GM21515 (cell line): Measurements from ENCODE around the gene PDCL3.

ENCODE experiments used
- ATAC-seq: cut with Tn5 transposase; IDR thresholded peaks from one replicate; pipeline ENCODE4 v1.9.1; 2021; ENCODE audit not compliant: unreplicated experiment

Gene PDCL3

DNA sequence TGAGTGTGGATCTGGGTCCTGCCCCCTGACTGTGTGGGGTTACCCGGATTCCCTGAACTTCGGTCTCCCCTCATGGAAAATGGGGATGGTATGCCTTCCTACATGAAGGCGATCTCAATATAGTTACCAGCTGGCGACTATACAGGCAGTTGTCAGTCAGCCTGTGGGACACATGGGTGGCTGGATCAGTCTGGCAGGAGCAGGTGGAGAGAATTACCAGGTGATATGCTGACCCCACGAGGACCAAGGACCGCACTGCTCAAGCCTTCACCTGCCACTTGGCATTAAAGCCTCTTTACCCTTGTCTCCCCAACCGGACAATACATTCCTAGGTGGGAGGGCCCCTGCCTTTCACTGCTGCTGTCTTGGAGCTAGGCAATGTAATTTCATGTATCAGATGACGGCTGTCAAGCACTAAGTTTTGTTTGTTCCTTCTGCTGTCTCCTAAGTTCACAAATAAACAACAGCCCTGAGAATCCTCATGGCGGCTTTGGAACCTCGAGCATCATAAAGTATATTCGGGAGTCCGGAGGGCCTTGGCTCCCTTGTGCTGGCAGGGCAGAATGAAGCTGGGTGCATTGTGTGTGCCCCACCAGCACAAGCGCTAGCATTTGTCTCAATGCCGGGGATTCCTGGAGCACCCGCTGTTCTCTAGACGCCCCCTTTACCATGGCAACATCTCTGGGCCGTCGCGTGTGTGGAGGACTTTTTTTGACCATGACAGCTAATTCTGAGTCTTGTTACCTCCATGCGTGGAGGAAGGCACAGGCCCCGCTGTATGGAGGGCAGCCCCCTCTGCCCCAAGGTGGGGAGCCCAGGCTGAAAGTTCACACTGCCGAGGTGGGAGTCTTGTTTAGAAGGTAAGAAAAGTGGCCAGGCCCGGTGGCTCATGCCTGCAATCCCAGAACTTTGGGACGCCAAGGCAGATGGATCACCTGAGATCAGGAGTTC, 48.6 kb downstream of the PDCL3 start:
- ATAC-seq: no peak

DNA sequence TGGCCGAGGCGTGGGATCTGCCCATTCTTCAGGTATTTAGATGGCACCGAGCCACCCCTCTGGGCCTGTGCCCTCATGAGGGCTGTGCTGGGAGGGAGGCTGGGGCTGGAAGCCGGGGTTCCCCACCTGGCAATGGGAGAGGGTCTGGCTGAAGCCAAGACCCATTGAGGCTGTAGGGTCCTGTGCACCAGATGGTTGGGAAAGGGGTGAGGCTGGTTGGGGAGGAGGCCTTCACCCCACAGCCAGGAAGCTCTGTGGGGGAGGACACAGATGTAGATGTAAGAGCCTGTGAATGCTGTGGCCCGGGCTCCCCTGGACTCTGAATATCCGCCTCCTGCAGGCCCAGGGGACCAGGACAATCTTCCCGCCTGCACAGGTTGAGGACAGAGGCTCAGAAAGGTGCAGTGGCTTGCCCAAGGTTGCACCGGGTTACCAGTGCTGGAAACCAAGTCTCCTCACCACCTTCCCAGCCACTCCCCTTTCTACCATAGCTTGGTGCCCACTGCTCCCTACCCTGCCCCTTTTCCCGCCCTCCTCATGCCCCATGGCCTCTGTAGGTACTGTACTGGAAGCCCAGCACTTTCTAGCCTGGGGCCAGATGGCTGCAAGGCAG, 49.7 kb downstream of the PDCL3 start:
- no peak for ATAC-seq

DNA sequence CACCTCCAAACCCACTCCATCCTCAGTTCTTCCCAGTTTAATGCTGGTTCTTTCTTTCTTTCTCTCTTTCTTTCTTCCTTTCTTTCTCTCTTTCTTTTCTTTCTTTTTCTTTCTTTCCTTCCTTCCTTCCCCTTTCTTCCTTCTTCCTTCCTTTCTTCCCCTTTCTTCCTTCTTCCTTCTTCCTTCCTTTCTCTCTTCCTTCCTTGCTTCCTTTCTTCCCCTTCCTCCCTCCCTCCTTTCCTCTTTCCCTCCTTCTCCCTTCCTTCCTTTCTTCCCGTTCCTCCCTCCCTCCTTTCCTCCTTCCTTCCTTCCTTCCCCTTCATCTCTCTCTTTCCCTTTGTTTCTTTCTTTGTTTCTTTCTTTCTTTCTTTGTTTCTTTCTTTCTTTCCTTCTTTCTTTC, 50.9 kb downstream of the PDCL3 start:
- ATAC-seq: no peak

DNA sequence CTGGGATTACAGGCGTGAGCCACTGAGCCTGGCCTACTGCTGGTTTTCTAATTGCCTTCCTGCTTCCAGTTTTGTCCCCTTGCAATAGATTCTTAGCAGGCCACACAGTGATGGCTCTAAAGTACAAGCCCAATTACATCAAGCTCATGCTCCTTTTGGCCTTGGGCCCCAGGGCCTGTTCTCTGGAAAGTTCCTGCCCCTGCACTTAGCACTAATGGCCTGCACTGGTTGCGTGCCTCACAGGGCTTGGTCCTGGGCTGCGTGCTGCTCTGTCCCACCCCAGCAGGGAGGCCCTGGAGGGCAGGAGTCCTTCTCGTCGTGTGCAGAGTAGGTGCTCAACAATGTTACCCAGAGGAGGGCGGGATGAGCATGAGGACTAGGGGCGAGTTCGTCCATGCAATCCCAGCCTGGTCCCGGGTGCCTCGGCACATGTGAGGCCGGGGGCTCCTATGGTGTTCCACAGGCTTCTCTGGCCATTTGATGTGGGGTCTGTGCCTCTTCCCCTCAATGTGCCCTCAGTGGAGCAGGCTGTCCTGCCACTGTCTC, 51.7 kb downstream of the PDCL3 start:
- no peak for ATAC-seq

DNA sequence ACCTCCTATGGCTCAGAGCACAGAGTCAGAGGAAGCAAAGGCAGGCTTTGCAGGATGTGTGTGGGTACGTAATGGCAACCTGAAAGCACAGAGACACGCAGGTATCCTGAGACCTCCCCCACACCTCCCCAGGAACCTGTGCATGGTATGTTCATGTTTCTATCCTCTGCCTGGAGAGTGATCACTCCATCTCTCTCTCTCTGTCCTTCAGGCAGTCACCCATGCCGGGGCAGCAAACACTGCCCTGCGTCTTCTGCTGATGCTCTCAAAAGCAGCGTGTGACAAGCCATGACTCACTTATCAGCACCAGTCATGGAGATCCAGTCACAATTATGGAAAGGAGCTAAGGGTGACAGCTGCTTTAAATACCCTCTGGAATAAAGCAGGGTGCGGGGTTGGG, 52.7 kb downstream of the PDCL3 start:
- no peak for ATAC-seq

DNA sequence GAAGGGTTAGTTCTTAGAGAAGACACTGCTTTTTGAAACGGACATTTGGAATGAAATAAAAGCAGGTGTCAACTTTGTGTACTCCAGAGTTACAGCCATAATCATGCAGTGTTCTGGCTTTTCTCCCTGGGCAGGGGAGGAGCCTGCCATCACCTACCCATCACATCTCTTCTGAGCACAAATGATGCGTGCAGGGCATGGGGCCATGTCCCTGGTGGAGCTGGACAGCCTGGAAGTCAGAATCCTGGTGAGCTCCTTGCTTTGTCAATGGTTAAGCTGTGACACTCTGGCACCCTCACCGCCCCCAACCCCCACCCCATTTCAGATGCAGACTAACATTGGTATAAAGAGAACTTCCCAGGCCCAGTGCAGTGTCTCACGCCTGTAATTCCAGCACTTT, 53.1 kb downstream of the PDCL3 start:
- no peak for ATAC-seq

DNA sequence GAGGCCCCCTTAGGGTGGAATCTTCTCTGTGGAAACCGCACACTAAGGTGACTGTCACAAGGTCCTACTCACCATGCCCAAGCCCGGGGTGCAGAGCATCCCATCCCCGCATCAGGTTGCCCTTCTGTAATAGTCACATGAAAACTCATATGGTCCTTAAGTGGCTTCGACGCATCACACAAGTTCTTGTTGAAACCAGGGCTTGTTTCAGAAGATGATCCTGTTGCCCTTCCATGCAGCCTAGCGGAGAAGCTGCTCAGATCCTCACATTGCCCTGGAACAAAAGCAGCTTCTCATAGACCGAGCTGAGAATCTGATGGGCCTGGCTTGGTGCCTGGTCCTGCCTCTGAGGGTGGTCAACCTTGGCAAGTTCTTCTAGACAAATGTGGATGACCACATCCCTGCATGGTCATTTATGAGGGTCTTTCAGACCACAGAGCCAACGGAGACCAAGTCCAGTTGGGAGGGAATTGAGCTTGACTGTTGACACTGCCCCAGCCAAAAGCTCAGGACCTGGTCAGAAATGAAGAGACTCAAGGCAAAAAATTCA, 54.1 kb downstream of the PDCL3 start:
- no peak for ATAC-seq

DNA sequence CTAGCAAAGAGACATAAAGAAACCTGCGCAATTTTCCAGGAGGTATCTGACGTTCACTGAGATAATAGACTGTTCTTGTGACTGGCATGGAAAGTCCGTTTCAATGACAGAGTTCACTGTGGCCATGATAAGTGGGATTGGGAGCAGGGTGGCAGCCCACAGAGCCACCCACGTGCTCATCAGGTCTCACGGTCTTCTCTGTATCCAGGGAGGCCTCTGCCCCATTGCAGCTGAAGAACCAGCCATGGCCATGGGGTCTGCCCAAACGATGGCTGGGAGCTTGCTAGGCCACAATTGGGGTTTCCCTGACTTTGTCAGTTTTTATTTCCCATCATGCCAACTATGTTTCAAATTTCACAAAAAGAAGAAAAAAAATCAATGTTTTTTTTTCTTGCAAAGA, 57.2 kb downstream of the PDCL3 start:
- no peak for ATAC-seq

DNA sequence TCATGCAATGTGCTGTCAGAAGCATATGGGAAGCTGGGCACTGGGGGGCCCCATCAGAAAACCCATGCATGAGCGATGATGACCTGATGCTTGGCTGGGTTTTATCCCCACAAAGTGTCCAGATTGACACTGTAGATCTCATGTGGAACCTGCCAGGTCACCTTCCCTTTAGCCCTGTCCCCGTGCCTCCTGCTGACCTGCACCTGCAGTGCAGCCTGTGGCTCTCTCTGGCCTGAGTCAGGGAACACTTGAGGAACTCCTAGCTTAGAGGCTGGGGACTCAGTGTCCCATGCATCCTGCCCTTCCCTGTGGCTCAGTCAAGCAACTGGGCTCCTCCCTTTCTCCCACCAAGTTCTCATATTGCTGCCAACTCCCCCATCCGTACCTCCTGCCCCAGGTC, 57.7 kb downstream of the PDCL3 start:
- ATAC-seq: no peak

DNA sequence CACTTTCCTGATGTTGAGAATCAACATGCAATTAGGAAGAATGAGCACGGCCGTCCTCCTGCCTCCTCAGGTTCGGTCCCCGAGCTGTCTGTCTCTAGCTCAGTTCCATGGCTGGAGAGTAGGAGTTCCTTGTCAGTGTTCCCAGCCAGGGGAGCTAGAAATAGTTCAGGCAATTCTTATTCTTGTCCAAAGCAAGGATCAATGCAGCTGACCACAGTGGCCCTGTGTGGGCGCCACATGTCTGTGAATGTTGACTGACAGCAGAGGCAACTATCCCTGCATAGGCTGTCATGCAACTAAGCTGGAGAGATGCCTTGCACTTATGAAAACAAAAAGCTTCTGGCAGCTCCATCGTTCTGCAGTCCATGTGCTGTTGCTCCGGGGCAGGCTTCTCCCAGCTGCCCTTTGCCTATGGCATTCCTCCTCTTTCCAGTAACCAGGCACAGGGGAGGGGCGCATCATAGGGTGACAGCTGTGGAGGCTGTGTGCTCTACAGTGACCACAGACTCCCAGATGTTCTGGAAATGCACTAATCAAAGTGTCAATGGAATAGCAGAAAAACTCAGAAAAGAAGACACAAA, 58.7 kb downstream of the PDCL3 start:
- ATAC-seq: no peak

DNA sequence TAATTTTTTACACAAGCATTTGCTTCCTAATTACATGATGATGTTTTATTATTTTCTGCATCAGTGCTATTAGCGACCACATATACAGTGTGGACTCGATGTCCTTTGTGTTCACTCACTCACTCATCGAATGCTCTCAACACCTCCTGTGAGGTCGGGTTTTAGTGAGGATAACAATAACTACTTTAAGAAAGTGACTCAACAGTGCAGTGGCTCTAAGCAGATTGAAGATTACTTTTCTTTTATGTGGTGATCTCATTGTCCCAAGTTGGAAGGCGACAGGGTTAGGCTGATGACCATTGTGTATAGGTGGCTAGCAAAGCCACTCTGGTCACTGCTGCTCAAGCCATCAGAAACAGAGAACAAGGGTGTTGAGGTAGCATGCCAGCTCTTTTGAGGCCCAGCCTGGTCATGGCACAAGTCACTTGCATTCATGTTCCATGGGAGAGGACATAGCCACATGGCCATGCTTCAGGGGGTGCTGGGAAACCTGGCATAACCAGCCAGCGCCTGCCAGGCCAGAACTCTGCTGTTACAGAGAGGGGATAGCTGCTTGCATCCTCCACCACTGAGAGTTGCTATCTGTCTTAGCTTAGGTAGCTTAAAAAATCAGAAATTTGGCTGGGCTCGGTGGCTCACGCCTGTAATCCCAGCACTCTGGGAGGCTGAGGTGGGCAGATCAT, 60.4 kb downstream of the PDCL3 start:
- ATAC-seq: no peak

DNA sequence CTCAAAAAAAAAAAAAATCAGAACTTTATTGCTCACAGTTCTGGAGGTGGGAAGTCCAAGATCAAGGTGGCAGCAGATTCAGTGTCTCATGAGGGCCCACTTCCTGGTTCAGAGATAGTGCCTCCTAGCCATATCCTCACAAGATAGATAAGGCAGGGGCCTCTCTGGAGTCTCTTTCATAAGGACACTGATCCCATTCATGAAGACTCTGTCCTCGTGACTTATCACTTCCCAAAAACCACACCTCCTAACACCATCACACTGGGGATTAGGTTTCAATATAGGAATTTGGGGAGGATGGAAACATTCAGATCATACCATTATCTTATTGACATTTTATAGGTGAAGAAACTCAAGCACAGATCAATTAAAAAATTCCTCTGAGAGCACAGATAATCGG, 61.1 kb downstream of the PDCL3 start:
- no peak for ATAC-seq

DNA sequence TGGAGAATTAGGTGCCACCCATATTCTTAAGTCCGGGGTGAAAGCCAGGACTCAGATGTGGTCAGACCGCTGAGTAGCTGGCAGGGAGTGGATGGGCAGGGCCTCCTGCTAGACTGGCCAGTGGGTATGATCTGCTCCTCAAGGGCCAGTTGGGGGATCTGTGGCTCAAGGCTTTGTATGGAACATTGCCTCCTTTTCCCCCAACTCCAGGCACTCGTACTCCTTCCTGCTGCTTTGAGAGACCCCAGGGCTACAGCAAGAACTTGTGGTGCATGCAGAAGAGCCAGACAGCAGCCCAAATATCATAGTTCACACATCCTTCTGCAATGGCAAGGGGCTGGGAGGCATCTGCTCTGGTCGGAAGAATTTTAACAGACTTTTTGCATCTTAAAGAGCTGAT, 61.7 kb downstream of the PDCL3 start:
- ATAC-seq: no peak

DNA sequence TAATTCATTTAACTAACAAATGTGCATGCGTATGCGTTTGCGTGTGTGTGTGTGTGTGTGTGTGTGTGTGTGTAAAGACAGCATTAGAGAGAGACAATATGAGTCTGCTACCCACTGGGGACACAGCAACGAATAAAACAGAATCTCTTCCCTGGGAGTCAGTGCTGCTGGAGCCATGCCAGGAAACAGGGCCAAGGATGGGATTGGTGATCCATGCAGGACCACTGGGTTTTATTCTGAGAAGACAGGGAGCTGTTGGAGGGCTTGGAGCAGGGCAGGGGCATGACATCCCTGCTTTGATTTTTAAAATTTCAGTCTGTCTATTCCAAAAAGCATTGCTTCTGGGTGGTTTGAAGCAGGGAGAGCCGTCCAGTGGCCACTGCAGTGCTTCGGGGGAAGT, 62.9 kb downstream of the PDCL3 start:
- no peak for ATAC-seq
